Memory B cell (primary cell): ENCODE data around the gene HIRA.
"Not testable (repeated sequence)": the region's sequence is repeated elsewhere in the genome, so short reads cannot be mapped to it uniquely, and the experiment has no call there.

Experiments
- ATAC-seq: fragments of 150-1000 bp; cut with Tn5 transposase; 2 replicates; pipeline ENCODE4 v1.10.0; 2021; ENCODE audit warnings: low read depth, mild to moderate bottlenecking, moderate library complexity
- DNase-seq, 2 donors: peaks; one replicate each; pipeline ENCODE4 v3.0.0; 2022; ENCODE audit warnings: low spot score in 2 of 2
- H3K27ac Mint-ChIP-seq: one replicate; pipeline ENCODE4 v1.8.0; 2022; ENCODE audit warnings: mild to moderate bottlenecking, moderate library complexity, mixed read lengths
- H3K27me3 Mint-ChIP-seq: one replicate; pipeline ENCODE4 v1.8.0; 2022; ENCODE audit warnings: mixed read lengths
- H3K36me3 Mint-ChIP-seq: one replicate; pipeline ENCODE4 v1.8.0; 2022; ENCODE audit warnings: mild to moderate bottlenecking, mixed read lengths
- H3K4me1 Mint-ChIP-seq: one replicate; pipeline ENCODE4 v1.8.0; 2022; ENCODE audit warnings: mixed read lengths
- H3K4me3 Mint-ChIP-seq: one replicate; pipeline ENCODE4 v1.8.0; 2022; ENCODE audit warnings: mild to moderate bottlenecking, moderate library complexity, mixed read lengths
- H3K9me3 Mint-ChIP-seq: one replicate; pipeline ENCODE4 v1.8.0; 2022; ENCODE audit warnings: mixed read lengths

Gene HIRA

DNA sequence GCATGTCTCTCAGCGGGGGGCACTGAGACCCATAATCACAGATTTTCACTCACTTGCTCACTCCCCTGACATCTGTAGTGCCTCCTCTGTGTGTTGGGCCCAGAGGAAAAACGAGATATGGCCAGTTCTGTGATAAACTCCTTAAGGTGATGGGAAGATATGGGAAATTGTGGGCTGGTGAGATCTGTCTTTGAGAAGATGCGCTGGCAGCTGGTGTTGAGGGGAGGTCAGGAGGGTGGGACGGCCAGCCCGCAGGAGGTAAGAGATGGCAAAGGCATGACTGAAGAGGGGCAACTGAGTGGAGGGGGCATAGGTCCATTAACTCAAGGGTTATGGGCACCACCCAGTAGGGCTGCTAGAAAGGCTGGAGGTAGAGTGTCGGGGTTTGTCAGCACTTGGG is 79.9 kb downstream of the HIRA start:
- Mint-ChIP-seq H3K4me3 (no peak overlapping the region), H3K27me3 (no peaks in the 10 kb centered on the region), H3K36me3 (peaks cover 45% of the 10 kb centered on the region), H3K9me3 (no peaks in the 10 kb centered on the region), H3K27ac (peak overlapping the region; percentile 12), H3K4me1 (no peaks in the 10 kb centered on the region)
- no peak for ATAC-seq
- no peak for DNase-seq

DNA sequence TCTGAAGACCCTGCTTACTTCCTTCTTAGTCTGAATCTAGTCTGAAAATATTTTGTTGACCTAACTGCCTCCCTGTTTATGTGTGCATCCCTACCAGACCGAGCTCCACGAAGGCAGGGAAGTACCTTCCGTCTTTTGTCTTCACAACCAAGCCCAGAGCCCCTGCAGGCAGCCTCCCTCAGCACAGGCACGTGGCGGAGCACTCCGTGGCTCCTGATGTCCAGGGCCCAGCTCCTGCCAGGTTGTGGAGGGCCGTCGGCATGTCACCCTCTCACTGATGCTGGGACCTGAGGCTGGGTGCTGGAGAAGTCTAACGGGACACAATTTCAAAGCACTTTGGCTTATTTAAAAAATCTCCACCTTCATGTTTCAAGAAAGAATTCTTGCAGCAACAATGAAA is 80.6 kb downstream of the HIRA start:
- no peak overlapping the region for H3K4me3 Mint-ChIP-seq
- H3K9me3 Mint-ChIP-seq: no peaks in the 10 kb centered on the region
- no peak for ATAC-seq
- H3K4me1 Mint-ChIP-seq: no peaks in the 10 kb centered on the region
- no peak for DNase-seq
- peak overlapping the region; percentile 80 for H3K27ac Mint-ChIP-seq
- H3K27me3 Mint-ChIP-seq: no peaks in the 10 kb centered on the region
- peaks cover 48% of the 10 kb centered on the region for H3K36me3 Mint-ChIP-seq

DNA sequence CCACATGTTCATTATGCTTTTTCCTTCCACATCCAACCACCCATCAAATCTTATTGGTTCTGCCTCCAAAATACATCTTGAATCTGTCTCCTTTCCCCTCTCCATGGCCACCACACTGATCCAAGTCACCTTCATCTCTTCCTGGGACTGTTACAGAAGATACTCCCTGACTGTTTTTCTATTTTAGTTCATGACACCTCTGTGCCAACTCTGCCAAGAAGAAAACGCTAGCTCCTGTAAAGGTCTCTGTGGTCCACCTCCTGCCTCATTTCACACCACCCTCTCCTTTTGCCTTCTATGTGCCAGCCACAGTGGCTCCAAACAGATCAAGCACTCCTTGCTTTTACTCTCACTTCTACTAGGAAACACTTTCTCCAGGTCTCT is 81.1 kb downstream of the HIRA start:
- Mint-ChIP-seq H3K4me3 (no peak overlapping the region), H3K36me3 (peaks cover 46% of the 10 kb centered on the region), H3K27ac (peak overlapping the region; percentile 80), H3K27me3 (no peaks in the 10 kb centered on the region), H3K4me1 (no peaks in the 10 kb centered on the region), H3K9me3 (no peaks in the 10 kb centered on the region)
- DNase-seq (no peak), ATAC-seq (no peak)

DNA sequence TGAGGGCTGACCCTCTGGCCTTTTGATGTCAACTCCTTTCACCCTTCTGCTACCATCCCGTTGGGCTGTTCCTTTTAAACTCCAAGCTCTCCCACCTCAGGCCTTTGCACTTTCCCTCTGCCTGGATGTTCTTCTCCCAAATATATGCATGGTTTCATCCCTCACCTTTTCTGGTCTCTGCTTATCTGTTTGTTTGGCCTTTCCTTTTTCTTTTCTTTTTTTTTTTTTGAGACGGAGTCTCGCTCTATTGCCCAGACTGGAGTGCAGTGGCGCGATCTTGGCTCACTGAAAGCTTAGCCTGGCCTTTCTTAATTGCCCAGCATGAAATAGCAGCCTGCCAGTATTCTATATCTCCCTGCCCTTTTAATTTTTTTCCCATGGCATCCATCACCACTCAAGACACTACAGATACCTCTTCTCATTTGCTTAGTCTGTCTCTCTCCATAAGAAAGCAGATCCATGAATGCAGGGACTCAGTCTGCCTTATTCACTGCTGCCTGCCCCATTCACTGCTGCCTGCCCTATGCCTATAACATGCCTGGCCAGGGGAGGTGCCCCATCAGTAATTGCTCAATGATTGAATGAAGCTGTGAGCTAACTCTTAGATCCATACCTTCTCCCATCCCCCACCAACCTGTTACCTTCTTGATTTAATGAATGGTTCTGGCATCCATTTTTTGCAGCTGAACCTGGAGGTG is 81.6 kb downstream of the HIRA start:
- Mint-ChIP-seq H3K4me1 (no peaks in the 10 kb centered on the region), H3K27ac (peak overlapping the region; percentile 80), H3K9me3 (no peaks in the 10 kb centered on the region), H3K27me3 (no peaks in the 10 kb centered on the region), H3K4me3 (no peak overlapping the region), H3K36me3 (peaks cover 47% of the 10 kb centered on the region)
- DNase-seq: no peak
- ATAC-seq: no peak

DNA sequence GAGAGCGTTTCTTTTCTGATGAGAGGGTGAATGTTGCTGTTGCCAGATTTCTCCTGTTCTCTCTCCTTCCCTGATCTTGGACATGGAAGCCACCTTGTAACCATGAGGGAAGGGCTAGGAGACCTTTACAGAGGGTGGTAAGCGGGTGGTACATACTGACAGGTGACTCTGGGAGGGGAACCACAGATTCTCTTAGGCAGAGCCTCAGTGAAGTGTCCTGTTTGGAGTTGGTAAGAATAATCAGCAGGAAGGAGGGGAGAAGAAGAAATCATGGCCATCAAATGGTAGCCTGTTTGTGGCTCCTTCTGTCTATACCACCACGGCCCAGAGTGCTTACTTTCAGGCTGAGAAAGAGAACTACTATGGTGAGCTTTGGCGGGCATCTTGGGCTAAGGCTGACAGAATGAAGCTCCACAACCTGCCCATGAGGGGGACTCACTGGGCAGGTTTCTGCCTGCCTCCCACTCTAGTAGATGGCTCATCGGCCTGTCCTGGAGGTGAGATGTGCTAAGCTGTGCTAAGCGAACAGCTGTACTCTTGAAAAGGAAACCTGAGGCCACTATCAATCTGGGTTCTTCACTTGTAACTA is 84.8 kb downstream of the HIRA start:
- Mint-ChIP-seq H3K4me1 (peaks cover 3% of the 10 kb centered on the region), H3K27ac (peak overlapping the region; percentile 83), H3K36me3 (peaks cover 63% of the 10 kb centered on the region), H3K9me3 (peaks cover 11% of the 10 kb centered on the region), H3K4me3 (no peak overlapping the region), H3K27me3 (no peaks in the 10 kb centered on the region)
- ATAC-seq (no peak), DNase-seq (no peak)

DNA sequence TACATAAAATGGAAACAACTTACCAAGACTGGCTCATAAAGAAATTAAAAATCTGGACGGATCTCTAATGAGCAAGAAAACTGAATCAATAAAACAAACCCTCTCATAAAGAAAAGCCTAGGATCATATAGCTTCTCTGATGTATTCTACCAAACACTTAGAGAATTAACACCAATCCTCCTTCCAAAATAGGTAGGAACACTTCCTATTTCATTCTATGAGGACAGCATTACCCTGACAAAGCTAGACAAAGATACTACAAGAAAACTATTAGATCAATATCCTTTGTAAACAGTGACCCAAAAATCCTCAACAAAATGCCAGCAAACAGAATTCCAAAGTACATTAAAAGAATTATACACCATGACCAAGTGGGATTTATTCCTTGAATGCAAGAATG is 87.1 kb downstream of the HIRA start:
- Mint-ChIP-seq H3K27me3 (no peaks in the 10 kb centered on the region), H3K4me3 (no peak overlapping the region), H3K27ac (peak overlapping the region; percentile 54), H3K36me3 (peaks cover 65% of the 10 kb centered on the region), H3K4me1 (peaks cover 3% of the 10 kb centered on the region), H3K9me3 (peaks cover 12% of the 10 kb centered on the region)
- no peak for DNase-seq
- no peak for ATAC-seq

DNA sequence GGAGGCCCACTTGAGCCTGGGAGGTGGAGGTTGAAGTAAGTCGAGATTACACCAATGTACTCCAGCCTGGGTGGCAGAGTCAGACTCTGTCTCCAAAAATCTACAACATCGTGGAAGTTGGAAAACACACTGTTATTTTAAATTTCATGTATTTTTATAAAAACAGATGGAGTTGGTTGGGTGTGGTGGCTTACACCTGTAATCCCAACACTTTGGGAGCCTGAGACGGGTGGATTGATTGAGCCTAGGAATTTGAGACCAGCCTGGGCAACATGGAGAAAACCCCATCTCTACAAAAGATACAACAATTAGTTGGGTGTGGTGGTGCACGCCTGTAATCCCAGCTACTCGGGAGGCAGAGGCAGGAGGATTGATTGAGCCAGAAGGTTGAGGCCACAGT is 88.1 kb downstream of the HIRA start:
- peaks cover 70% of the 10 kb centered on the region for H3K36me3 Mint-ChIP-seq
- ATAC-seq: no peak
- peaks cover 3% of the 10 kb centered on the region for H3K4me1 Mint-ChIP-seq
- no peak overlapping the region for H3K27ac Mint-ChIP-seq
- H3K4me3 Mint-ChIP-seq: no peak overlapping the region
- H3K27me3 Mint-ChIP-seq: no peaks in the 10 kb centered on the region
- H3K9me3 Mint-ChIP-seq: peaks cover 18% of the 10 kb centered on the region
- no peak for DNase-seq

DNA sequence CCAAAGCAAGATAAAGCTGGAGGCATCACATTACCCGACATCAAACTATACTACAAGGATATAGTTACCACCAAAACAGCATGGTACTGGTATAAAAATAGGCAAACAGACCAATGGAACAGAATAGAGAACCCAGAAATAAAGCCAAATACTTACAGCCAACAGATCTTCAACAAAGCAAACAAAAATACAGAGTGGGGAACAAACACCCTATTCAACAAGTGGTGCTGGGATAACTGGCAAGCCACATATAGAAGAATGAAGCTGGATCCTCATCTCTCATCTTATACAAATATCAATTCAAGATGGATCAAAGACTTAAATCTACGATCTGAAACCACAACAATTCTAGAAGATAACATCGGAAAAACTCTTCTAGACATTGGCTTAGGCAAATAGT is 90.0 kb downstream of the HIRA start:
- H3K27ac Mint-ChIP-seq: no peak overlapping the region
- no peak for ATAC-seq
- DNase-seq: no peak
- peaks cover 3% of the 10 kb centered on the region for H3K4me1 Mint-ChIP-seq
- H3K36me3 Mint-ChIP-seq: peaks cover 82% of the 10 kb centered on the region
- peaks cover 26% of the 10 kb centered on the region for H3K9me3 Mint-ChIP-seq
- no peaks in the 10 kb centered on the region for H3K27me3 Mint-ChIP-seq
- no peak overlapping the region for H3K4me3 Mint-ChIP-seq

DNA sequence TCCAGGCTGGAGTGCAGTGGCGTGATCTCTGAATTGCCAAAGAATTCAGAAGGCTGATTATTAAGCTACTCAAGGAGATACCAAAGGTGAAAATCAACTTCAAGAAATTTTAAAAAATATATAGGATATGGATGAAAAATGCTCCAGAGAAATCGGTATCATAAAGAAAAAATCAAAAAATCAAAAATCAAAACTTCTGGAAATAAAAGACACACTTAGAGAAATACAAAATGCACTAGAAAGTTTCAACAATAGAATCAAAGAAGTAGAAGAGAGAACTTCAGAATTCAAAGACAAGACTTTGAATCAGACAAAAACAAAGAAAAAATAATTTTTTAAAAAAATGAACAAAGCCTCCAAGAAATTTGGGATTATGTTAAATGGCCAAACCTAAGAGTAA is 94.4 kb downstream of the HIRA start:
- Mint-ChIP-seq H3K4me1 (no peaks in the 10 kb centered on the region), H3K27ac (no peak overlapping the region), H3K27me3 (no peaks in the 10 kb centered on the region), H3K9me3 (peaks cover 29% of the 10 kb centered on the region), H3K36me3 (peaks cover 82% of the 10 kb centered on the region), H3K4me3 (no peak overlapping the region)
- ATAC-seq (no peak), DNase-seq (no peak)

DNA sequence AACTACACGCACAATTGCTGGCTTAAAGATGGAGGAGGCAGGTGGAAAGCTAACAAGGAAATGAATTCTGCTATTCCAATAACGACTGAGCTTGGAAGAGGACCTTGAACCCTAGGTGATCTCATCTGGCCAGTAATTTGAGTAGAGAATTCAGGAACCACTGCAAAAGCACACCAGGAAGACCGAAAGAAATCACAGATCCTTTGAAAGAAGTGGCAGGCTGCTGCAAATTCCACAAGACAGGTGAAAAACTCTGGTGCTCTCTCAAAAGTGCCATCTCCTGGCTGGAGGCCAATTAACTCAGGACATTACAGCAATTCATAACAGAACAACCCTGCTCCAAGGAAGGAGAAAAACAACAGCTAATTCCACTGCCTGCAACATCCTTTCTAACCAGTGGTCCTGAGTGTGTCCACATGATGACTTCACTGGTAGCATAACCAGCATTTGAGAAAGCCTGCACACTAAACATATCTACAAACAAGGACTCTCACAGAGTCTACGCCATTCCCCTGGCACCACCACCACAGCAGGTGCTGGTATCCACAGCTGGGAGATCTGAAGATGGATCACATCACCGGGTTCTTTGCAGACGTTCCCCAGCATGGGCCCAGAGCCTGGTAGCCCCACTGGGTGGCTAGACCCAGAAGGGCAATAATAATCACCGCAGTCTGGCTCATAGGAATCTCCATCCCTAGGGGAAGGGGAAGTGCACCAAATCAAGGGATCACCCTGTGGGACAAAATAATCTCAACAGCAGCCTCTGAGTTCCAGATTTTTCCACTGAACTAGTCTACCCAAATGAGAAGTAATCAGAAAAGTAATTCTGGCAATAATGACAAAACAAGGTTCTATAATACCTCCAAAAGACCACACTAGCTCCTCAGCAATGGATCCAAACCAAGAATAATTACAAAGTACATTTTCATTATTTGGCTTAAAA is 95.1 kb downstream of the HIRA start:
- no peaks in the 10 kb centered on the region for H3K27me3 Mint-ChIP-seq
- no peak for ATAC-seq
- peaks cover 81% of the 10 kb centered on the region for H3K36me3 Mint-ChIP-seq
- no peaks in the 10 kb centered on the region for H3K4me1 Mint-ChIP-seq
- H3K4me3 Mint-ChIP-seq: no peak overlapping the region
- H3K9me3 Mint-ChIP-seq: peaks cover 28% of the 10 kb centered on the region
- no peak overlapping the region for H3K27ac Mint-ChIP-seq
- no peak for DNase-seq

DNA sequence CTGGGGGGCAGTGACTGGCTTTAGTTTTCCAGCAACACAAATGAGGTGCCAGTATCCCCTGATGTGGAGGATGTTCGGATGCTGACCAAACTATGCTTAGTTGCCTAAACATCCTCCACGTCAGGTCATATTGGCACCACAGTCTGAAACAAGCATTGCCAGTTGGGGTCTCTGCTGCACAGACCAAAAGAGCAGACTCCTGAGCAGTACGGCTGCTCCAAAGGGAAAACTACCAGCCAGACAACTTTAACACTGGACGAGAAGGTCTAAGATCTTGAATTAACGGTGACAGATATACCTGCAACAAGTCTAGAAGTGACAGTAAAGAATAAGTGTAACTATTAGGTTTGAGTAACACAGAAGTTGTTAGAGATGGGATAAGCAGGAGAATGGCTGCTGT is 99.6 kb downstream of the HIRA start:
- H3K9me3 Mint-ChIP-seq: peaks cover 16% of the 10 kb centered on the region
- peaks cover 68% of the 10 kb centered on the region for H3K36me3 Mint-ChIP-seq
- H3K27ac Mint-ChIP-seq: no peak overlapping the region
- ATAC-seq: no peak
- H3K4me3 Mint-ChIP-seq: no peak overlapping the region
- no peaks in the 10 kb centered on the region for H3K4me1 Mint-ChIP-seq
- DNase-seq: no peak
- no peaks in the 10 kb centered on the region for H3K27me3 Mint-ChIP-seq

DNA sequence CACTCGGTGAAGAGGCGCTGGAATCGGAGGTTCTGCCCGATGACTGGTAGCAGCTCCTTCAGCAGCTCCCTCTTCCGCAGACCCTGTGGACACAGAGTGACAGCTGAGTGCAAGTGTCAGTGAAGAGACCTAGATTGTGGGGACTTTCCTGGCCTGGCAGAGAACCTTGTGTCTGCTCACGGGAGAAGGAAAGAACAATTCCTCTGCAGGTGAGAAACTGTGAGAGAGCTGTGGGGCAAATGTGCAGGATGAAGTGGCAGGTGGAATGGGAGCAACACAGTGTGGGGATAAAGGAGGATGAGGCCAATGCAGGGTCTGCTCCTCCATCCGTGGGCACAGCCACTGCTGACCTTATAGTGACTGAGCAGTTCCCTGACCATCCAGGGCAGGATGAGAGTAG is 100.1 kb downstream of the HIRA start:
- no peaks in the 10 kb centered on the region for H3K4me1 Mint-ChIP-seq
- no peaks in the 10 kb centered on the region for H3K27me3 Mint-ChIP-seq
- no peak overlapping the region for H3K4me3 Mint-ChIP-seq
- H3K36me3 Mint-ChIP-seq: peaks cover 63% of the 10 kb centered on the region
- H3K9me3 Mint-ChIP-seq: peaks cover 16% of the 10 kb centered on the region
- DNase-seq: no peak
- no peak for ATAC-seq
- H3K27ac Mint-ChIP-seq: no peak overlapping the region

DNA sequence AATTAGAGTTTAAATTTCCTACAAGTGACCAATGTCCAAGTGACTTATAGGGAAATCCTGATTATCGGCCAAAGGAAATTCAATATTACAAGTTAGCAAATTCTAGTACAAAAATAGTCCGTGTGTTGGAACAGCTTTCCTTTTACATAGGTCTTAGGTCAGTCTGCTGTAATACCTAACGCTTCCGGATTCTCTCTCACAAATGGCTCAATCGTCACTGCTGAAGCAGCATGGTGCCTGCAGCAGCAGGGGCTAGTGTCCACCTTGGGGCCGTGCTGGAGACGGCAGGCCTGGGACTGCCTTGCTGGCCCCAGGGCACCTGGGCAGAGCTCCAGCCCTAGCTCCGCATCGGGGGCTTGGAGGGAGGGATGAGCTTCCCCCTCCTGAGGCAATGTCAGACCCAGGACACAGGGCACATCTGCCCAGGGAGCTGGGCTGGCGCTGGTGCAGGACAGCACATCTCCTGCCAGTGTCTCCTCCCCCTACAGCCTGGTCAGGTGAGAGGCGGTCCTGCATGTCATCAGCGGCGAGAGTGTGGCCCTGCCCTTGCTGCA is 100.6 kb downstream of the HIRA start:
- H3K36me3 Mint-ChIP-seq: peaks cover 61% of the 10 kb centered on the region
- H3K9me3 Mint-ChIP-seq: peaks cover 20% of the 10 kb centered on the region
- no peak overlapping the region for H3K27ac Mint-ChIP-seq
- no peaks in the 10 kb centered on the region for H3K27me3 Mint-ChIP-seq
- no peak for ATAC-seq
- no peak overlapping the region for H3K4me3 Mint-ChIP-seq
- H3K4me1 Mint-ChIP-seq: no peaks in the 10 kb centered on the region
- DNase-seq: no peak

DNA sequence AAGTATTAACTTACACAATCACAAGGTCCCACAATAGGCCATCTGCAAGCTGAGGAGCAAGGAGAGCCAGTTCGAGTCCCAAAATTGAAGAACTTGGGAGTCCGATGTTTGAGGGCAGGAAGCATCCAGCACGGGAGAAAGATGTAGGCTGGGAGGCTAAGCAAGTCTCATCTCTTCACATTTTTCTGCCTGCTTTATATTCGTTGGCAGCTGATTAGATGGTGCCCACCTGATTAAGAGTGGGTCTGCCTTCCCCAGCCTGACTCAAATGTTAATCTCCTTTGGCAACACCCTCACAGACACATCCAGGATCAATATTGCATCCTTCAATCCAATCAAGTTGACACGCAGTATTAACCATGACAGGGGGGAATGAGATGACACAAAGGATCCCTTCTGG is 101.3 kb downstream of the HIRA start:
- ATAC-seq: not testable (repeated sequence)
- H3K9me3 Mint-ChIP-seq: peaks cover 16% of the 10 kb centered on the region

More for the DNA sequence above, 101.3 kb downstream of the HIRA start:
- not testable (repeated sequence) for H3K27ac Mint-ChIP-seq, H3K4me1 Mint-ChIP-seq, H3K4me3 Mint-ChIP-seq, DNase-seq, H3K27me3 Mint-ChIP-seq
- H3K36me3 Mint-ChIP-seq: peaks cover 56% of the 10 kb centered on the region
